Measurements from ENCODE around the gene ADPRHL1.
"Not testable (repeated sequence)": the region's sequence is repeated elsewhere in the genome, so short reads cannot be mapped to it uniquely, and the experiment has no call there.

Gene ADPRHL1

DNA sequence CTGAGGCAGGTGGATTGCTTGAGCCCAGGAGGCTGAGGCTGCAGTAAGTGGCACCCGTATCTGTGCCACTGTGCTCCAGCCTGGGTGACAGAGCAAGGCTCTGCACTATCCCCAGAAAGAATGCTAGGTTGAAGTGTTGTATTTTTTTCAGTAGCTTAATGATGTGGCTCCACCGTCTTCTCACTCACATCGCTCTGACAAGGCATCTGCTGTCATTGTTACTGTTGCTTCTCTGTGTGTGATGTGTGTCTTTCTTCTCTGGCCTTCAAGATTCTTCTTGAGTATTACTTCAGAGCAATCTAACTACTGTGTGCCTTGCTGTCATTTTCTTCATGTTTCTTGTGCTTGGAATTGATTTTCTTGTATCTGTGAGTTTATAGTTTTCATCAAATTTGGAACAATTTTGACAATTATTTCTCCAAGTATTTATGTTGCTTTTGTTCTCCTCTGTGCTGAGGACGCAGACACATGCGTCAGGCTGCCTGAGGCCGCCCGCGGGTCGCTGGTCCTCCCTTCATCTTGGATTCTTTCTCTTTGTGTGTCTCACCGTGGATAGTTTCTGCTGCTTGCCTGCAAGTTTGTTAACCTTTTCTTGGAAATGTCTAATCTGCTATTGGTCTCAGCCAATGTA is 10.8 kb downstream of the ADPRHL1 start:
- H4K20me1 ChIP-seq (ENCODE audit: insufficient read depth): no peaks in the 10 kb centered on the region
- H3K79me2 ChIP-seq (ENCODE audit: insufficient read depth, low read depth): no peaks in the 10 kb centered on the region
- no peak overlapping the region for H3K27ac ChIP-seq
- no peaks in the 10 kb centered on the region for H3K27me3 ChIP-seq (ENCODE audit: insufficient read depth, low read depth)
- H2AFZ ChIP-seq (ENCODE audit: low read depth): no peak overlapping the region
- no peak for TF ChIP-seq CTCF (conservative IDR thresholded peaks at IDR 0.05; ENCODE audit: low read depth, low read length)
- no peak overlapping the region for H3K9ac ChIP-seq
- peaks cover 25% of the 10 kb centered on the region for H3K4me1 ChIP-seq (ENCODE audit: low read depth, poor library complexity, severe bottlenecking)
- H3K4me2 ChIP-seq: no peak overlapping the region
- H3K4me3 ChIP-seq (IDR thresholded peaks at IDR 0.05; ENCODE audit: insufficient read depth, low read depth, low read length): no peak overlapping the region
- H3K36me3 ChIP-seq (ENCODE audit: insufficient read depth): no peaks in the 10 kb centered on the region

DNA sequence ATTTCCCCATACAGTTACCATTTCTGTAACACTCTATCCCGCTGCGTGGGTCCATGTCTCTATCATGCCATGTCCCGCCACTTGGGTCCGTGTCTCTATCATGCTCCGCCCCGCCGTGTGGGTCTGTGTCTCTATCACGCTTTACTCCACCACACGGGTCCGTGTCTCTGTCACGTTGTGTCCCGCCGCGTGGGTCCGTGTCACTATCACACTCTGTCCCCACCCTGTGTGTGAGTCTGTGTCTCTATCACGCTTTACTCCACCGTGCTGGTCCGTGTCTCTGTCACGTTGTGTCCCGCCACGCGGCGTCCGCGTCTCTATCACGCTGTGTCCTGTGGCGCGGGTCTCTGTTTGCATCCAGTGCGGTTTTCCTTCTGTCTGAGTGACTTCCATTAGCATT is 11.6 kb downstream of the ADPRHL1 start:
- Histone ChIP-seq H3K4me1 (ENCODE audit: low read depth, poor library complexity, severe bottlenecking) (peaks cover 24% of the 10 kb centered on the region), H3K36me3 (ENCODE audit: insufficient read depth) (no peaks in the 10 kb centered on the region), H3K4me3 (IDR thresholded peaks at IDR 0.05; ENCODE audit: insufficient read depth, low read depth, low read length) (no peak overlapping the region), H4K20me1 (ENCODE audit: insufficient read depth) (no peaks in the 10 kb centered on the region), H3K79me2 (ENCODE audit: insufficient read depth, low read depth) (no peaks in the 10 kb centered on the region), H3K27ac (no peak overlapping the region), H3K9ac (no peak overlapping the region), H3K4me2 (no peak overlapping the region), H3K27me3 (ENCODE audit: insufficient read depth, low read depth) (no peaks in the 10 kb centered on the region), H2AFZ (ENCODE audit: low read depth) (no peak overlapping the region)
- TF ChIP-seq CTCF (conservative IDR thresholded peaks at IDR 0.05; ENCODE audit: low read depth, low read length): no peak

GRCh38 chr13:113437408-113438010 is 15.8 kb downstream of the ADPRHL1 start:
- H3K36me3 ChIP-seq (ENCODE audit: insufficient read depth): no peaks in the 10 kb centered on the region
- no peak overlapping the region for H3K4me2 ChIP-seq
- H3K9ac ChIP-seq: no peak overlapping the region
- no peak for TF ChIP-seq CTCF (conservative IDR thresholded peaks at IDR 0.05; ENCODE audit: low read depth, low read length)
- no peaks in the 10 kb centered on the region for H3K4me1 ChIP-seq (ENCODE audit: low read depth, poor library complexity, severe bottlenecking)
- H3K27me3 ChIP-seq (ENCODE audit: insufficient read depth, low read depth): no peaks in the 10 kb centered on the region
- H3K4me3 ChIP-seq (IDR thresholded peaks at IDR 0.05; ENCODE audit: insufficient read depth, low read depth, low read length): no peak overlapping the region
- H3K79me2 ChIP-seq (ENCODE audit: insufficient read depth, low read depth): no peaks in the 10 kb centered on the region
- H2AFZ ChIP-seq (ENCODE audit: low read depth): no peak overlapping the region
- H4K20me1 ChIP-seq (ENCODE audit: insufficient read depth): no peaks in the 10 kb centered on the region
- no peak overlapping the region for H3K27ac ChIP-seq

DNA sequence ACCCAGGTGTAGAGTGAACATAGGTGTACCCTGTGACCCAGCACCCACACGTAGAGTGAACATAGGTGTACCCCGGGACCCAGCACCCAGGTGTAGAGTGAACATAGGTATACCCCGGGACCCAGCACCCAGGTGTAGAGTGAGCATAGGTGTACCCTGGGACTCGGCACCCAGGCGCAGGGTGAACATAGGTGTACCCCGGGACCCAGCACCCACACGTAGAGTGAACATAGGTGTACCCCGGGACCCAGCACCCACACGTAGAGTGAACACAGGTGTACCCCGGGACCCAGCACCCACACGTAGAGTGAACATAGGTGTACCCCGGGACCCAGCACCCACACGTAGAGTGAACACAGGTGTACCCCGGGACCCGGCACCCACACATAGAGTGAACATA is 16.4 kb downstream of the ADPRHL1 start:
- not testable (repeated sequence) for H3K4me1 ChIP-seq (ENCODE audit: low read depth, poor library complexity, severe bottlenecking); H2AFZ ChIP-seq (ENCODE audit: low read depth); H3K4me2 ChIP-seq; H3K27me3 ChIP-seq (ENCODE audit: insufficient read depth, low read depth); H3K79me2 ChIP-seq (ENCODE audit: insufficient read depth, low read depth); H3K9ac ChIP-seq; H3K4me3 ChIP-seq (IDR thresholded peaks at IDR 0.05; ENCODE audit: insufficient read depth, low read depth, low read length); H3K27ac ChIP-seq; H3K36me3 ChIP-seq (ENCODE audit: insufficient read depth); H4K20me1 ChIP-seq (ENCODE audit: insufficient read depth)

- not testable (repeated sequence) for H3K36me3 ChIP-seq (ENCODE audit: insufficient read depth); H4K20me1 ChIP-seq (ENCODE audit: insufficient read depth); H3K4me1 ChIP-seq (ENCODE audit: low read depth, poor library complexity, severe bottlenecking); H3K4me2 ChIP-seq; H3K27ac ChIP-seq; H3K27me3 ChIP-seq (ENCODE audit: insufficient read depth, low read depth); H3K4me3 ChIP-seq (IDR thresholded peaks at IDR 0.05; ENCODE audit: insufficient read depth, low read depth, low read length); H3K9ac ChIP-seq; H3K79me2 ChIP-seq (ENCODE audit: insufficient read depth, low read depth); H2AFZ ChIP-seq (ENCODE audit: low read depth)
These were observed 17.4 kb downstream of the ADPRHL1 start for GRCh38 chr13:113435907-113436306.

Data from KMS-11 (cell line).